Measurements from ENCODE around the gene NELL2.

DNA sequence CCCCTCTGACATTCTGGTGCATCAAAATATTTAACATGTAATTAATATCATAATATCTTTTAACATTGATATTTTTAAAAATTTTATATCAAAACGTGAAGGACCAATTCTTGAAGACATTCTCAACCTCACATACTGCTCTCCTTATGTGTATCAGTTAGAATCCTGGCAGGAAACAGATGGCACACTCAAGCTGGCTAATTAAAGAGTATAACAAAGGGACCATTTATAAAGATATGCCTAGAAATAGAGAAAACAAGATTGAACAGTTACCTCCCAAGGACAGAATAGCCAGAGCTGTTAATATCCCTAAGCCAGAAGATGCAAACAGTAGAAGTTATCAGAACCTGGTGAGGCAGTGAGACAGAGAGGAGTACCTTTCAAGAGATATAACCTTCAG, 368.7 kb downstream of the NELL2 start:
- TF ChIP-seq EZH2 (IDR thresholded peaks at IDR 0.05; ENCODE audit: insufficient read depth, low read length): no peak
- TF ChIP-seq, protein P1, sequence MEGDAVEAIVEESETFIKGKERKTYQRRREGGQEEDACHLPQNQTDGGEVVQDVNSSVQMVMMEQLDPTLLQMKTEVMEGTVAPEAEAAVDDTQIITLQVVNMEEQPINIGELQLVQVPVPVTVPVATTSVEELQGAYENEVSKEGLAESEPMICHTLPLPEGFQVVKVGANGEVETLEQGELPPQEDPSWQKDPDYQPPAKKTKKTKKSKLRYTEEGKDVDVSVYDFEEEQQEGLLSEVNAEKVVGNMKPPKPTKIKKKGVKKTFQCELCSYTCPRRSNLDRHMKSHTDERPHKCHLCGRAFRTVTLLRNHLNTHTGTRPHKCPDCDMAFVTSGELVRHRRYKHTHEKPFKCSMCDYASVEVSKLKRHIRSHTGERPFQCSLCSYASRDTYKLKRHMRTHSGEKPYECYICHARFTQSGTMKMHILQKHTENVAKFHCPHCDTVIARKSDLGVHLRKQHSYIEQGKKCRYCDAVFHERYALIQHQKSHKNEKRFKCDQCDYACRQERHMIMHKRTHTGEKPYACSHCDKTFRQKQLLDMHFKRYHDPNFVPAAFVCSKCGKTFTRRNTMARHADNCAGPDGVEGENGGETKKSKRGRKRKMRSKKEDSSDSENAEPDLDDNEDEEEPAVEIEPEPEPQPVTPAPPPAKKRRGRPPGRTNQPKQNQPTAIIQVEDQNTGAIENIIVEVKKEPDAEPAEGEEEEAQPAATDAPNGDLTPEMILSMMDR (IDR thresholded peaks at IDR 0.05; ENCODE audit: insufficient read depth, low read depth, low read length): no peak

Data from astrocyte (in vitro differentiated cells and primary cell).